HepG2 (cell line): Measurements from ENCODE around the gene ETV2. TPM values are rescaled to one million over a fixed set of nuclear protein-coding genes. Genes with fewer than 3 reads are reported as not detected.

Experiments used
- ATRX ChIP-seq: sonication (generic); formaldehyde crosslinking; IDR thresholded peaks from 2 replicates; pipeline ENCODE4 v1.4.0; 2020; ENCODE audit warnings: missing genetic modification reagents, borderline replicate concordance
- E2F1 ChIP-seq: sonication (generic); formaldehyde crosslinking; IDR thresholded peaks from 2 replicates; pipeline ENCODE4 v1.5.0; 2020; ENCODE audit warnings: missing genetic modification reagents
- GLMP ChIP-seq: sonication (generic); formaldehyde crosslinking; IDR thresholded peaks from 2 replicates; pipeline ENCODE4 v1.9.0; 2021; ENCODE audit warnings: missing genetic modification reagents, mild to moderate bottlenecking, borderline replicate concordance
- ISX ChIP-seq: sonication (generic); formaldehyde crosslinking; conservative IDR thresholded peaks from 2 replicates; pipeline ENCODE4 v1.5.0; 2020; ENCODE audit warnings: missing genetic modification reagents
- NFE2L1 ChIP-seq: sonication (generic); formaldehyde crosslinking; IDR thresholded peaks from 2 replicates; pipeline ENCODE4 v1.4.0; 2020; ENCODE audit warnings: missing genetic modification reagents, mild to moderate bottlenecking, borderline replicate concordance
- NONO ChIP-seq, 2 experiments: fragments of 450-650 bp in 1 of 2; sonication (generic) in 1 of 2; formaldehyde crosslinking in 1 of 2; IDR thresholded peaks in 1 of 2; conservative IDR thresholded peaks in 1 of 2; 2 replicates each; pipeline versions ENCODE4 v1.6.1 to v1.8.0; 2017 to 2022; ENCODE audit warnings: mild to moderate bottlenecking in 1 of 2, missing genetic modification reagents in 1 of 2, moderate library complexity in 1 of 2
- PPARG ChIP-seq: conservative IDR thresholded peaks from 2 replicates; pipeline ENCODE4 v1.6.1; 2016; ENCODE audit warnings: missing biosample characterization, missing genetic modification reagents
- SKIL ChIP-seq: sonication (generic); formaldehyde crosslinking; IDR thresholded peaks from 2 replicates; pipeline ENCODE4 v1.8.0; 2022; ENCODE audit warnings: missing genetic modification reagents, mild to moderate bottlenecking, moderate library complexity, borderline replicate concordance
- ZBTB25 ChIP-seq: IDR thresholded peaks from 2 replicates; pipeline ENCODE4 v1.6.1; 2018; ENCODE audit warnings: missing genetic modification reagents
- ZKSCAN1 ChIP-seq: fragments of 150-350 bp; IDR thresholded peaks from 2 replicates; pipeline ENCODE4 v1.6.1; 2014; ENCODE audit warnings: low read length
- ZNF142 ChIP-seq: sonication (generic); formaldehyde crosslinking; IDR thresholded peaks from 2 replicates; pipeline ENCODE4 v1.4.0; 2020; ENCODE audit warnings: missing genetic modification reagents
- ZNF574 ChIP-seq: sonication (generic); formaldehyde crosslinking; IDR thresholded peaks from 2 replicates; pipeline ENCODE4 v1.4.0; 2020; ENCODE audit warnings: missing genetic modification reagents
- polyA plus RNA-seq, 8 experiments: library from polyadenylated mRNA; depleted of rRNA in 3 of 8; stranded (reverse) in 7 of 8; unstranded in 1 of 8; fragments of >200 nt; fragmentation: Illumina TruSeq in 4 of 8; extraction: Trizol in 4 of 8; gene quantifications; 2 replicates each; pipeline versions ENCODE4 v1.2.1 to v1.2.3, GENCODE V29; 2011 to 2016; ENCODE audit warnings: low read depth in 4 of 8, missing spikeins in 1 of 8, mixed read lengths in 1 of 8; ENCODE audit not compliant: insufficient read depth in 1 of 8
- total RNA-seq, 5 experiments: library from RNA; depleted of rRNA; stranded (reverse); fragments of >200 nt; fragmentation: Illumina TruSeq; extraction: Trizol; gene quantifications; 2 replicates each; pipeline ENCODE4 v1.2.3, GENCODE V29; 2016; ENCODE audit warnings: low read depth in 1 of 5

Gene ETV2
- total and polyA plus RNA-seq, 2 of the 13 experiments (the other 11 are each of a cell fraction or from before 2014, with no cell fraction given): 0.07 to 0.20 TPM

- TF ChIP-seq ZBTB25 (CRISPR knock-in tag): peak; percentile 70
- no peak for TF ChIP-seq SKIL (CRISPR knock-in tag)
- no peak for TF ChIP-seq NONO (IDR thresholded peaks at IDR 0.05)
- peak; percentile 90 for TF ChIP-seq NONO (CRISPR knock-in tag; conservative IDR thresholded peaks at IDR 0.05)
- TF ChIP-seq ZNF574 (CRISPR knock-in tag): peak; percentile 90
- no peak for TF ChIP-seq PPARG
- TF ChIP-seq ZKSCAN1: peak; percentile 85
- no peak for TF ChIP-seq NFE2L1 (CRISPR knock-in tag)
- TF ChIP-seq ATRX (CRISPR knock-in tag): no peak
- TF ChIP-seq GLMP: no peak
- no peak for TF ChIP-seq ZNF142
- 0 out of 2 replicates have a peak, but pooled peaks have one; percentile 13 for TF ChIP-seq E2F1 (CRISPR knock-in tag)
- peak; percentile 89; the same call in 1 of the 2 replicates for TF ChIP-seq ISX (CRISPR knock-in tag)
Observed at GRCh38 chr19:35628565-35629331, 12.8 kb upstream of the ETV2 start, which contains the start of gene RBM42 (continued).
